ENCODE data around the gene KCNQ4.

The KCNQ4 gene

DNA sequence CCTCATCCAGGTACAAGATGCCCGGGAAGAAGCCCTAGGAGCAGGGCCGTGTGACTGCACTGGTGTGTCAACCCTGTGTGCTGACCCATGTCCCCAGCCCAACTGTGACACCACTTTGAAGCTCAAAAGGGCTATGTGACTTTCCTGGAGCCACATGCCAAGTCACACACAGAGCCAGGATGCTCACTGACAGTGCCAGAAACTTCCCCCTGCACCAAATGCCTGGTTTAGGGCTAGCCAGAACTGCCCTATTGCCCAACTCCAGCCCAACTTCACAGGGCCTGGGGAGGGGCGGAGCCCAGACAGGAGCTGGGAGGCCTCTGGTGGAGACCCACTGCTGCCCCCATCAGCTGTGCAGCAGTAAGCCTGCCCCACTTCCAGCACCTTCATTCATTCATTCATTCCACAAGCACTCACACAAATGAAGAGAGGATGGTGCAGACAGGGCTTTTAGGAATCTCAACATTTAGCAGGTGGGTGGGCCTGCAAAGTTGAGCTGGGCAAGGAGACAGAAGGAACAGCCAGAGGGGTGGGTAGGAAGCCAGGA is 36.7 kb downstream of the KCNQ4 start:
- DNase-seq (ENCODE audit: low read depth in 3 of 3) = no peak

DNA sequence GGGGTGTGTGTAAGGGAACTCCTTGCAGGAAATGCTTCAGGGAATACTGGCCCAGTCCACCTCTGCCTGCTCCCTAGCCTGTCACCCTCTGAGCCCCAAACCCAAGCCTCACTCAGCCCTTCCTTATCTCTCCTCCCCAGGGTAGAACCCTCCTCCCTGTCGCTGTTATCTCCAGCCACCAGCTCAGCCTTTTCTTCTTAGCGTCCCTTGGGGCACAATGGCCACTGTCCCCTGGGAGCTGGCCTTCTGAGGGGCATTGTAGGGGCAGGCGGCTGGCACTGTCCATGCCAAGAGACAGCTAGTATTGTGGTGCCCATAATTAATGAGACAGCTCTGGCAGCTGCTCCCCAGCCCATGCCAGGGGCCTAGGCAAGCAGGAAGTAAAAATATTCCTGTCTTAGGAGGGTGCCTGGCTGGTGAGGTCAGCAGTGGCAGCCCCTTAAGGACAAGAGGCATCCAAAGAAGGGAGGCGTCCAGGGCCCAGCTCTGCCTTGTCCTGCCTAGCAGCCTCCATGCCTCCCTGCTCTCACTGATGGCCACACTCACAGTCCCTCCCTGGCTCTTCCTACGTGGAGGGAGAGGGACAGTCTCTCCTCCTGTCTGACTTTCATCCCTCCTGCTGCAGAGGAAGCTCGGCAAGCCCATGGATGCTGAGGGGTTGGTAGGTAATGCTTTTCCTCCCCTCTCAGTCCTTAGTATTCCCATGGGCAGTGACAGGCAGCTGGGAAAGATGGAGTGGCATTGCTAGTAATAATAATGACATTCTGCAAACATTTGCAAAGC is 37.5 kb downstream of the KCNQ4 start:
- no peak for DNase-seq (ENCODE audit: low read depth in 3 of 3)

DNA sequence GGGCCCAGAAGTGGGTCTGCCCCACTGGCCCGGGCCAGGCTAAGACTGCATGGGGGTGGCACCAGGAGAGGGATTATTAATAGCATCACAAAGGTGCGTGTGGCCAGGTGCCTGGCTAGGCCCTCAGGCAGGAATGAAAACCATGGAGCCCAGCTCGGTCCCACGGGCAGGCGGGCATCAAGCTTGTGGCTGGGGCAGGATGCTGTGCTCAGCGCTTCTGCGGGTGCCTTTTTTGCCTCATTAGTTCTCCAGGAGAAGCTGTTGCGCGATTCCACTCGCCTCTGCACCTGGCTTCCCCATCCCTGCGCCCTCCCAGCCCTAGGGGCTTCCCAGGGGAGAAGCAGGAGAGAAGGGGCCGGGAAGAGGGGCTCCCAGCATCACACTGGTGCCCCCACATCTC is 39.3 kb downstream of the KCNQ4 start:
- DNase-seq (ENCODE audit: low read depth in 3 of 3) = no peak

- DNase-seq (ENCODE audit: low read depth in 3 of 3) = no peak
Observed at GRCh38 chr1:40823345-40823744, 39.8 kb downstream of the KCNQ4 start.

DNA sequence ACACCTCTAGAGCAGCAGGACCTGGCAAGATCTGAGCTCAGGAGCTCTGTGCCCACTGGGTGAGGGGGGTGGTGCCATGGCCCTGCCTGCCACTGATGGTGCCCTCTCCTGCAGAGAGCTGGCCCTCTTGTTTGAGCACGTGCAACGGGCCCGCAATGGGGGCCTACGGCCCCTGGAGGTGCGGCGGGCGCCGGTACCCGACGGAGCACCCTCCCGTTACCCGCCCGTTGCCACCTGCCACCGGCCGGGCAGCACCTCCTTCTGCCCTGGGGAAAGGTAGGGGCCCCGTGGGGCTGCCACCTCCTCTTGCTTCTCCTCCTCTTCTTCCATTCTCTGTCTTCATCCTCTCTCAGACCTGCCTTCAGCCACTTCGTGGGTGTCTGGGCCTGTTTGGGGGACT is 40.4 kb downstream of the KCNQ4 start:
- no peak for DNase-seq (ENCODE audit: low read depth in 3 of 3)

DNA sequence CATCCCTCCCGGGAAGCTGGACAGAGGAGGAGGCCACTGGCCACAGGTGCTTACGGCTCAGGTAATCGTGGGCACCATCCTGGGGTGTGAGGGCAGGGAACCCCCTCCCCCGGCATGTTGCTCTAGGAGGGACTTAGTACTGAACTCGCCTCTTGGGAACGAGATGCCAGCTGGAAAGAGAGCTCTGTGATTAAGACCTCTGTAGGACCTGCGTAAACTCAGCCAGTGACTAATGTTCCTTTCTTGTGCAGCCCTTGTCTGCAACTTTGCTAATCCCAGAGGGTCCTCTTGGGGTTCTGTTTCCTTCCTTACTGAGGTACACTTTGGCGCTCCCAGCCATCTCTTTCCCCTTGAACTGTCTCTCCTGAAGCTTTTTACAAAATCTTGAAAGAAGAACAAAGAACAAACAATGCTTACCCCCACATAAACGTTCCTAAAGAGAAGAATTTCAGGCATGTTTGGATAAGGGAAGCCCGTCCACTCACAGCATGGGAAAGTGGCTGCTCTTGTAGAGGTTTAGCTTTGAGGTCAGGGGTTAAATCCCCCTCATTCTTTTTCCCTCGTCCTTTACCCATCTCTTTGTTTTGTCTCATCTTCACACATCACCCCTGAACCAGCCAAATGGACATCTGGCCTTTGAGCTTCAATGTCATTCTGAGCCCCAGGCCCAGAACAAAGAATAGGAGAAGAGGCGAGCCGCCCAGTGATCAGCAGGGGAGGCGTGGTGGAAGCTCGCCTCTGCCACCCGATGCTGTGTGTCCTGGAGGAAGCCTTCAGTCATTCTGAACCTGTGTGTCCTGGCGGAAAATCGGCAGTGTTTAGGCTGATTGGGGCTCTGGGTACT is 41.2 kb downstream of the KCNQ4 start:
- DNase-seq (ENCODE audit: low read depth in 3 of 3) = no peak

DNA sequence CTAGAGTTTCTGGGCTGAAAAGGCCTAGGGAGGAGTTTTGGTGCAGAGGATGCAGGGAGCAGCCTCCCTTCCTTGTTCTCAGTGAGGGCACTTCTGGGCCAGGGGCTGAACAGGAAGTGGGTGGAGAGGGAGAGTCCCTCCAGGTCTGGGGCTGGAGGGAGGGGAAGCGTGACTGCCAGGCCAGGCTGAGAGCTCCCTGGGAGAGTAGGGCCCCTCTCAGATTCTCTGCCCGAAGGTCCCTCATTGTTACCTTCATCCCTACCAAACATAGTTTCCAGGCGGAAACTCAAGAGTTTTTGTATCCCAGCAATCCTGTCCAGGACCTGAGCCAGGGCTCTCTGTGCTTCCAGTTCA is 41.8 kb downstream of the KCNQ4 start:
- no peak for DNase-seq (ENCODE audit: low read depth in 3 of 3)

DNA sequence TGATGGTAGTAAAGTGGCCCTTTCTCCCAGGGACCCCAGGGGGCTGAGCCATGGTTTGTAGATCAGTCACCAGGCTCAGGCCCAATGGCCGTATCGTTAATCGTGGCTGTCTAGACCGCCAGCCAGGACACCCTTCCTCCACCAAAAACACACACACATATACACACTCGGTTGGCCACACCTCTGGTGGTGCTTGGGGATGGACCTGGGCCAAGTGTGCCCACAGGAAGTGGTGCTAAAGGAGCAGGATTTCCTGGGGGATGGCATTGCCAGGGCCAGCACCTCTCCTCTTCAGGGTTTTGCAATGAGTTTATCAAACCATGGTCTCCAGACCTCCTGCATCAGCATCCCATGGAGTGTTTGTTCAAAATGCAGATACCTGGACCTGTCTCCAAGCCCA is 42.4 kb downstream of the KCNQ4 start:
- DNase-seq (ENCODE audit: low read depth in 3 of 3) = no peak

DNA sequence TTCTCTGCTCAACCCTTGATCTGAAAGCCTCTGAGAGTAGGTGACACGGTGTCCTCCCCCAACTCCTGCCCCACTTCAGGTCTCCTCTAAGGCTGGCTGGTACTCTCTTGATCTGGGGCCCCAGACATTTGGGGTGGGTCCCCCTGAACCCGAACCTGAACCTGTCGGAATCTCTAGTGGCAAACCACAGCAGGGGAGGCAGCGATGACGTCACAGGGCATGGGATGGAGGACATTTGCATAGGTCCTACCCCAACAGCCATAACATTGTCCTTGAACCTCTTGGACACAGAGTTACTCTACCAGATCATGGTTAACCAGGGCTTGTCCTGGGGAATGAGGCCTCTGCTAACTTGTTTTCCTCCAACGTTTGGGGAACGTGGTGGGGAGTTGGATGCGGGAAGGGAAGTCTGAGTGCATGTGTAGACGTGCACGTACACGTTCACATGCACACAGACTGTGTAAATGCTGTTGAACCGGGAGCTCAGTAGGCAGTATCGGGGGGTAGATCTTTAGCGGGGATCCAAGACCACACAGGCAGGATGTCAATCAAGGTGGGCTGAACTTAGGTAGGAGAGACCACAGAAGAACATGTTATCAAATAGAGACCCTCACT is 46.2 kb downstream of the KCNQ4 start:
- DNase-seq (ENCODE audit: low read depth in 3 of 3) = no peak

DNA sequence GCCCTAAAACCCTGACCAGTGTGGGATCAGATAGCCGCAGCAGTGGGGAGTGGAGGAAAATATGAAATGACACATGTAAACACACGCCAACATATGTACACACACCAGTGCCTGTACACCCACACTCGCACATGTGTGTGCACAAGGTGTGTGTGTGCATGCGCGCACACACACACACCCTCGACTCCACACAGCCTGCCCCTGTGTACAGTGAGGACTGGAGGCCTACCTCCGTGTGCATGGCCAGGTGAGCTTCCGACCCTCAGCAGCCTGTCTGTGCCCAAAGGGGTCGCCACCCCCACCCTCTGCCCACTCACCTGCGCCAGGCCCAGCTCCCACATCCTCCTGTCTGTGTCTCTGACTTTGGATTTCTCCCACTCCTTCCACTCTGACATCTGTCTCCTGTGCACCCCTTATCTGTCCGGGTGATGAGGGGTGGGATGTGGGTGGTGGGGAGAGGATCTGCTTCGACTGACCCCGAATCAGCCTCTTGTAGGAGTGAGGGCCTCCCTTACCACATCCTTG is 46.9 kb downstream of the KCNQ4 start:
- no peak for DNase-seq (ENCODE audit: low read depth in 3 of 3)

GRCh38 chr1:40831001-40831732 is 47.6 kb downstream of the KCNQ4 start:
- no peak for DNase-seq (ENCODE audit: low read depth in 3 of 3)

- DNase-seq (ENCODE audit: low read depth in 3 of 3) = no peak
Observed at GRCh38 chr1:40833979-40834378, 50.4 kb downstream of the KCNQ4 start.

- no peak for DNase-seq (ENCODE audit: low read depth in 3 of 3)
Observed at GRCh38 chr1:40834968-40835545, 51.5 kb downstream of the KCNQ4 start.

GRCh38 chr1:40836283-40836682 is 52.7 kb downstream of the KCNQ4 start:
- DNase-seq (ENCODE audit: low read depth in 3 of 3) = no peak

- no peak for DNase-seq (ENCODE audit: low read depth in 3 of 3)
Observed at GRCh38 chr1:40837601-40838000, 54.0 kb downstream of the KCNQ4 start.

GRCh38 chr1:40838045-40838979 is 54.7 kb downstream of the KCNQ4 start:
- no peak for DNase-seq (ENCODE audit: low read depth in 3 of 3)

GRCh38 chr1:40838980-40839942 is 55.7 kb downstream of the KCNQ4 start:
- no peak for DNase-seq (ENCODE audit: low read depth in 3 of 3)

- DNase-seq (ENCODE audit: low read depth in 3 of 3) = no peak
Observed at GRCh38 chr1:40839943-40840335, 56.4 kb downstream of the KCNQ4 start.

All from stimulated activated CD4-positive, alpha-beta T cell treated with anti-CD3 and anti-CD28 coated beads, TNF-alpha, amount 100 ng/mL, for 48 hours (primary cell).